H1 (cell line): ENCODE data around the gene KSR2. TPM values are rescaled to one million over a fixed set of nuclear protein-coding genes. Genes with fewer than 3 reads are reported as not detected.

Experiments
- CTCF ChIA-PET: fragments of 300-600 bp; sonication (Branson Sonifier 250); formaldehyde crosslinking; loops from one replicate; lab custom pipeline; 2021; ENCODE audit not compliant: partially characterized antibody; lab: Charles Lee
- POLR2A ChIA-PET: fragments of 300-600 bp; sonication (Branson Sonifier 250); formaldehyde crosslinking; loops from one replicate; lab custom pipeline; 2021; ENCODE audit warnings: inconsistent platforms; ENCODE audit not compliant: partially characterized antibody; lab: Charles Lee
- DNase-seq, 2 experiments: peaks; one replicate each; pipeline versions ENCODE4 v3.0.0 to v3.0.0-alpha.2; 2010 to 2022; ENCODE audit warnings: low spot score in 2 of 2, low read depth in 1 of 2, mixed read lengths in 1 of 2
- FAIRE-seq: peaks from 2 replicates; lab custom pipeline; 2011; peaks lifted over from hg19 to GRCh38; lab: Jason Lieb, UNC
- H2AFZ ChIP-seq: 2 replicates; pipeline ENCODE4 v1.8.1; 2012; ENCODE audit warnings: low read length, inconsistent platforms
- H2AK5ac ChIP-seq: 2 replicates; pipeline ENCODE4 v1.6.1; 2013; ENCODE audit warnings: low read depth, low read length
- H2BK120ac ChIP-seq: replicated peaks from 2 replicates; pipeline ENCODE3; 2013; ENCODE audit warnings: low read depth, low read length, inconsistent platforms
- H2BK12ac ChIP-seq: 2 replicates; pipeline ENCODE4 v1.6.1; 2013; ENCODE audit warnings: low read depth, low read length
- H2BK15ac ChIP-seq: 2 replicates; pipeline ENCODE4 v1.6.1; 2013; ENCODE audit warnings: low read length
- H2BK20ac ChIP-seq: 2 replicates; pipeline ENCODE4 v1.6.1; 2013; ENCODE audit warnings: low read length
- H2BK5ac ChIP-seq: 2 replicates; pipeline ENCODE4 v1.6.1; 2013; ENCODE audit warnings: low read depth, low read length
- H3K14ac ChIP-seq: 2 replicates; pipeline ENCODE4 v1.6.1; 2013; ENCODE audit warnings: inconsistent platforms; ENCODE audit not compliant: insufficient read length
- H3K18ac ChIP-seq: 2 replicates; pipeline ENCODE4 v1.6.1; 2013; ENCODE audit warnings: low read length; ENCODE audit errors: extremely low read depth
- H3K23ac ChIP-seq: 2 replicates; pipeline ENCODE4 v1.6.1; 2013; ENCODE audit warnings: inconsistent platforms; ENCODE audit not compliant: insufficient read length
- H3K23me2 ChIP-seq: 2 replicates; pipeline ENCODE4 v1.6.1; 2013; ENCODE audit warnings: low read depth, low read length
- H3K27ac ChIP-seq: 2 replicates; pipeline ENCODE4 v1.6.1; 2011; ENCODE audit warnings: low read depth, low read length, inconsistent platforms
- H3K27me3 ChIP-seq, 4 experiments: replicated peaks in 1 of 4; 1 replicate in 1 of 4; 2 replicates in 3 of 4; pipeline versions ENCODE4 v1.6.1 to v1.8.1; 2011 to 2013; ENCODE audit warnings: low read length in 3 of 4, mild to moderate bottlenecking in 3 of 4, inconsistent platforms in 2 of 4, mixed read lengths in 2 of 4, moderate library complexity in 1 of 4; ENCODE audit not compliant: control insufficient read depth in 3 of 4, insufficient read depth in 3 of 4; ENCODE audit errors: extremely low read depth in 1 of 4
- H3K36me3 ChIP-seq, 4 experiments: 2 replicates each; pipeline versions ENCODE4 v1.6.1 to v1.8.1; 2011 to 2013; ENCODE audit warnings: mild to moderate bottlenecking in 4 of 4, low read length in 3 of 4, moderate library complexity in 2 of 4, control low read depth in 1 of 4, inconsistent platforms in 1 of 4; ENCODE audit not compliant: insufficient read depth in 4 of 4, control insufficient read depth in 2 of 4
- H3K4ac ChIP-seq: replicated peaks from 2 replicates; pipeline ENCODE3; 2013; ENCODE audit warnings: low read length, low read depth, mixed read lengths, inconsistent platforms; ENCODE audit not compliant: insufficient read length
- H3K4me1 ChIP-seq, 4 experiments: replicated peaks in 1 of 4; 1 replicate in 1 of 4; 2 replicates in 3 of 4; pipeline versions ENCODE4 v1.6.1 to v1.8.1; 2011 to 2013; ENCODE audit warnings: low read length in 3 of 4, inconsistent platforms in 2 of 4, mixed read lengths in 1 of 4; ENCODE audit not compliant: insufficient read depth in 4 of 4, control insufficient read depth in 3 of 4
- H3K4me2 ChIP-seq, 2 experiments: 2 replicates each; pipeline versions ENCODE4 v1.6.1 to v1.8.1; 2011 to 2013; ENCODE audit warnings: low read depth in 2 of 2, low read length in 2 of 2, control low read depth in 1 of 2, inconsistent platforms in 1 of 2, mild to moderate bottlenecking in 1 of 2; ENCODE audit not compliant: insufficient read depth in 1 of 2
- H3K4me3 ChIP-seq, 4 experiments: fragments of 200-600, 300-600 bp in 1 of 4; sonication (generic), shearing (Covaris generic), sonication (Bioruptor Twin) in 1 of 4; 2 replicates each; pipeline versions ENCODE4 v1.5.1 to v1.8.1; 2011 to 2016; ENCODE audit warnings: low read length in 4 of 4, low read depth in 3 of 4, control low read depth in 2 of 4, inconsistent platforms in 2 of 4, mild to moderate bottlenecking in 2 of 4, mixed read lengths in 1 of 4, moderate library complexity in 1 of 4; ENCODE audit not compliant: insufficient read depth in 2 of 4; ENCODE audit errors: extremely low read depth in 1 of 4
- H3K56ac ChIP-seq: replicated peaks from 2 replicates; pipeline ENCODE3; 2013; ENCODE audit warnings: low read depth, mild to moderate bottlenecking, mixed read lengths, low read length, inconsistent platforms; ENCODE audit not compliant: insufficient read length
- H3K79me1 ChIP-seq: 2 replicates; pipeline ENCODE4 v1.6.1; 2013; ENCODE audit warnings: low read depth, low read length, control low read depth
- H3K79me2 ChIP-seq, 2 experiments: 2 replicates each; pipeline versions ENCODE4 v1.6.1 to v1.8.1; 2012 to 2013; ENCODE audit warnings: low read length in 2 of 2, mild to moderate bottlenecking in 2 of 2, inconsistent platforms in 1 of 2; ENCODE audit not compliant: insufficient read depth in 2 of 2, control insufficient read depth in 1 of 2
- H3K9ac ChIP-seq, 4 experiments: replicated peaks in 1 of 4; 1 replicate in 1 of 4; 2 replicates in 3 of 4; pipeline versions ENCODE4 v1.6.1 to v1.8.1; 2011 to 2013; ENCODE audit warnings: low read depth in 3 of 4, low read length in 3 of 4, control low read depth in 2 of 4, mild to moderate bottlenecking in 2 of 4, moderate library complexity in 2 of 4, inconsistent platforms in 1 of 4; ENCODE audit errors: extremely low read depth in 1 of 4
- H3K9me3 ChIP-seq, 2 experiments: 2 replicates each; pipeline versions ENCODE4 v1.6.1 to v1.8.1; 2012 to 2013; ENCODE audit warnings: mild to moderate bottlenecking in 2 of 2, moderate library complexity in 2 of 2, control low read depth in 1 of 2, inconsistent platforms in 1 of 2, low read depth in 1 of 2, low read length in 1 of 2, mixed read lengths in 1 of 2; ENCODE audit not compliant: insufficient read depth in 2 of 2
- H4K20me1 ChIP-seq, 2 experiments: replicated peaks in 1 of 2; 2 replicates each; pipeline versions ENCODE3 to v1.8.1; 2011 to 2013; ENCODE audit warnings: inconsistent platforms in 2 of 2, low read length in 2 of 2, mild to moderate bottlenecking in 1 of 2; ENCODE audit not compliant: insufficient read depth in 2 of 2, control insufficient read depth in 1 of 2
- H4K5ac ChIP-seq: 2 replicates; pipeline ENCODE4 v1.6.1; 2013; ENCODE audit warnings: low read length, low read depth, mixed read lengths, inconsistent platforms; ENCODE audit not compliant: insufficient read length
- H4K8ac ChIP-seq: 2 replicates; pipeline ENCODE4 v1.8.0; 2013; ENCODE audit warnings: mild to moderate bottlenecking, moderate library complexity, low read length, inconsistent platforms; ENCODE audit not compliant: insufficient read depth; ENCODE audit errors: extremely low read depth
- H4K91ac ChIP-seq: replicated peaks from 2 replicates; pipeline ENCODE3; 2013; ENCODE audit warnings: low read length, mixed read lengths, inconsistent platforms; ENCODE audit not compliant: insufficient read length
- EZH2 ChIP-seq: fragments of 200-600 bp; sonication (generic); IDR thresholded peaks from 2 replicates; pipeline ENCODE4 v1.7.1; 2012; ENCODE audit warnings: low read depth, mild to moderate bottlenecking, moderate library complexity, low read length, inconsistent platforms; ENCODE audit not compliant: severe bottlenecking
- MAFK ChIP-seq: IDR thresholded peaks from 2 replicates; pipeline ENCODE4 v1.6.1; 2012; ENCODE audit warnings: low read depth, mild to moderate bottlenecking, improper control_type of control experiment, low read length
- POU5F1 ChIP-seq: IDR thresholded peaks from 2 replicates; pipeline ENCODE4 v1.6.1; 2011; ENCODE audit warnings: low read depth, mild to moderate bottlenecking, low read length, moderate library complexity
- RBBP5 ChIP-seq: IDR thresholded peaks from 2 replicates; pipeline ENCODE4 v1.7.1; 2012; ENCODE audit warnings: low read depth, mild to moderate bottlenecking, inconsistent platforms, low read length, moderate library complexity, borderline replicate concordance
- SRF ChIP-seq: IDR thresholded peaks from 2 replicates; pipeline ENCODE4 v1.6.1; 2011; ENCODE audit warnings: mild to moderate bottlenecking, low read depth, low read length, moderate library complexity
- SUZ12 ChIP-seq: fragments of 200-600 bp; sonication (generic); IDR thresholded peaks from 2 replicates; pipeline ENCODE4 v1.6.1; 2012; ENCODE audit warnings: mild to moderate bottlenecking, inconsistent platforms, low read length, moderate library complexity, mixed read lengths
- TAF7 ChIP-seq: optimal IDR thresholded peaks from 2 replicates; pipeline ENCODE3; 2011; ENCODE audit warnings: low read depth, mild to moderate bottlenecking, inconsistent platforms, low read length, moderate library complexity, borderline replicate concordance
- ZNF274 ChIP-seq: IDR thresholded peaks from 2 replicates; pipeline ENCODE4 v1.7.0; 2012; ENCODE audit warnings: low read length, borderline replicate concordance; ENCODE audit errors: extremely low read depth
- WGBS, 2 experiments: shearing (Covaris generic) in 1 of 2; methylation state at CpG; one replicate each; pipeline versions ENCODE4 v1.1.6 to v1.1.7; 2013 to 2015; ENCODE audit warnings: low lambda C conversion rate in 2 of 2, mixed read lengths in 2 of 2, inconsistent platforms in 1 of 2, low coverage in 1 of 2, missing lambda C conversion rate in 1 of 2; ENCODE audit not compliant: insufficient replicate concordance in 2 of 2, insufficient coverage in 1 of 2, insufficient read length in 1 of 2; ENCODE audit errors: extremely low coverage in 1 of 2, missing lambda C conversion rate in 1 of 2; 5-methylcytosine and 5-hydroxymethylcytosine counted together
- polyA plus RNA-seq, 7 experiments: library from polyadenylated mRNA; depleted of rRNA in 3 of 7; stranded (reverse) in 5 of 7; unstranded in 2 of 7; fragments of >200 nt in 5 of 7; fragments of 200-250 nt in 2 of 7; gene quantifications; 1 replicate in 5 of 7; 2 replicates in 1 of 7; 4 replicates in 1 of 7; pipeline versions ENCODE4 v1.2.1 to v1.2.3, GENCODE V29; 2011 to 2013; ENCODE audit warnings: missing spikeins in 2 of 7, mixed read lengths in 2 of 7
- total RNA-seq: library from RNA; stranded (reverse); fragmentation: NEBNext Ultra II Directional; extraction: Animal tissue kit (Norgen Biotek cat#: 25700); gene quantifications from 2 replicates; pipeline ENCODE4 v1.2.1, GENCODE V29; 2021

Gene KSR2
- total and polyA plus RNA-seq, 2 of the 8 experiments (the other 6 are each of a cell fraction or from before 2014, with no cell fraction given): 0.74 to 2.2 TPM

- no peak overlapping the region for H2BK20ac ChIP-seq
- H4K5ac ChIP-seq: no peak overlapping the region
- H3K9me3 ChIP-seq: no peaks in the 10 kb centered on the region
- H3K79me1 ChIP-seq: no peaks in the 10 kb centered on the region
- ChIA-PET CTCF (interaction anchor here (1.1 to 1.3 kb wide), 3 partner anchors 11 to 42 kb away, joined by 3 to 4 read pairs (median 4); no protein-coding TSS in a partner anchor), POLR2A (interaction anchor here (0.6 kb wide), 1 partner anchor 87 kb away, joined by 3 read pairs; no protein-coding TSS in a partner anchor)
- FAIRE-seq (no peak), DNase-seq (no peak)
- H4K8ac ChIP-seq: no peak overlapping the region
- H3K27ac ChIP-seq: no peak overlapping the region
- H3K4ac ChIP-seq: no peak overlapping the region
- no peak overlapping the region for H3K23ac ChIP-seq
- no peaks in the 10 kb centered on the region for H3K79me2 ChIP-seq
- H2BK120ac ChIP-seq: no peak overlapping the region
- no peak overlapping the region for H3K56ac ChIP-seq
- no peak overlapping the region for H2AK5ac ChIP-seq
- no peaks in the 10 kb centered on the region for H3K27me3 ChIP-seq
- no peak overlapping the region for H2AFZ ChIP-seq
- 100% methylated on average over 2 of the region's 2 CpGs; no CpG with 5 or more reads in 1 of the 2 experiments for WGBS, 2 experiments
- H2BK12ac ChIP-seq: no peak overlapping the region
- H3K4me3 ChIP-seq: no peak overlapping the region
- no peaks in the 10 kb centered on the region for H3K36me3 ChIP-seq
- TF ChIP-seq ZNF274: no peak
- TF ChIP-seq POU5F1: no peak
- TF ChIP-seq SRF: no peak
- no peak for TF ChIP-seq MAFK
- TF ChIP-seq EZH2: no peak
- no peak for TF ChIP-seq TAF7
- TF ChIP-seq SUZ12: no peak
- no peak for TF ChIP-seq RBBP5
- no peak overlapping the region for H2BK15ac ChIP-seq
- H3K23me2 ChIP-seq: peaks cover 2% of the 10 kb centered on the region; the same call in 1 of the 2 replicates
- H4K91ac ChIP-seq: no peak overlapping the region
- H3K14ac ChIP-seq: no peak overlapping the region
- no peak overlapping the region for H3K9ac ChIP-seq
- no peak overlapping the region for H2BK5ac ChIP-seq
- no peak overlapping the region for H3K4me2 ChIP-seq
- no peak overlapping the region for H3K18ac ChIP-seq
- no peaks in the 10 kb centered on the region for H3K4me1 ChIP-seq
- H4K20me1 ChIP-seq: no peaks in the 10 kb centered on the region
Measured at GRCh38 chr12:117807355-117807754, 161.4 kb downstream of the KSR2 start.
